NOMO-1 (cell line): ENCODE data around the gene GGT5.

Source experiments
- DNase-seq, 2 experiments: peaks; one replicate each; lab custom pipeline; 2025; ENCODE audit not compliant: unreplicated experiment in 2 of 2; lab: John Stamatoyannopoulos, UW

Gene GGT5

GRCh38 chr22:24170188-24170587 is 74.7 kb downstream of the GGT5 start:
- DNase-seq = no peak
